IPS-15b (cell line): ENCODE measurements around the gene LRRN1.
A peak's percentile ranks its signal among the peaks of the same experiment; 100 is the strongest.

ENCODE experiments used
- H3K27me3 ChIP-seq: one replicate; pipeline ENCODE4 v1.6.1; 2013; ENCODE audit warnings: low read length; ENCODE audit not compliant: control insufficient read depth, insufficient read depth
- H3K36me3 ChIP-seq: one replicate; pipeline ENCODE4 v1.6.1; 2013; ENCODE audit warnings: low read length; ENCODE audit not compliant: control insufficient read depth, insufficient read depth
- H3K4me1 ChIP-seq: one replicate; pipeline ENCODE4 v1.6.1; 2013; ENCODE audit warnings: mild to moderate bottlenecking, low read length; ENCODE audit not compliant: control insufficient read depth, insufficient read depth
- H3K4me3 ChIP-seq: one replicate; pipeline ENCODE4 v1.5.1; 2013; ENCODE audit warnings: low read depth, low read length
- H3K9ac ChIP-seq: one replicate; pipeline ENCODE4 v1.6.1; 2013; ENCODE audit warnings: low read depth, mild to moderate bottlenecking, low read length
- H3K9me3 ChIP-seq: one replicate; pipeline ENCODE4 v1.6.1; 2013; ENCODE audit warnings: mild to moderate bottlenecking, low read length; ENCODE audit not compliant: control insufficient read depth, insufficient read depth

Gene LRRN1

GRCh38 chr3:3799173-3800079, at the start of gene LRRN1:
LRRN1 (plus strand) TSS chr3:3799431; CDS start chr3:3844642, 45,211 bp downstream.
- Histone ChIP-seq H3K9me3 (no peaks in the 10 kb centered on the region), H3K36me3 (no peaks in the 10 kb centered on the region), H3K4me3 (peak within 1 kb of the TSS; percentile 77), H3K27me3 (peaks cover 17% of the 10 kb centered on the region), H3K9ac (peak within 1 kb of the TSS; percentile 88), H3K4me1 (peaks cover 14% of the 10 kb centered on the region)

GRCh38 chr3:3753416-3753815, 45.8 kb upstream of the LRRN1 start:
- no peaks in the 10 kb centered on the region for H3K9me3 ChIP-seq
- no peaks in the 10 kb centered on the region for H3K4me1 ChIP-seq
- H3K36me3 ChIP-seq: no peaks in the 10 kb centered on the region
- no peak overlapping the region for H3K9ac ChIP-seq
- no peaks in the 10 kb centered on the region for H3K27me3 ChIP-seq
- H3K4me3 ChIP-seq: no peak overlapping the region

GRCh38 chr3:3765661-3766060, 33.6 kb upstream of the LRRN1 start:
- Histone ChIP-seq H3K9me3 (no peaks in the 10 kb centered on the region), H3K27me3 (no peaks in the 10 kb centered on the region), H3K36me3 (no peaks in the 10 kb centered on the region), H3K9ac (no peak overlapping the region), H3K4me3 (no peak overlapping the region), H3K4me1 (peaks cover 4% of the 10 kb centered on the region)

GRCh38 chr3:3766140-3766539, 33.1 kb upstream of the LRRN1 start:
- H3K4me3 ChIP-seq: no peak overlapping the region
- no peaks in the 10 kb centered on the region for H3K36me3 ChIP-seq
- no peak overlapping the region for H3K9ac ChIP-seq
- H3K4me1 ChIP-seq: peaks cover 4% of the 10 kb centered on the region
- H3K27me3 ChIP-seq: no peaks in the 10 kb centered on the region
- H3K9me3 ChIP-seq: no peaks in the 10 kb centered on the region

- Histone ChIP-seq H3K9ac (no peak overlapping the region), H3K27me3 (no peaks in the 10 kb centered on the region), H3K36me3 (no peaks in the 10 kb centered on the region), H3K4me3 (no peak overlapping the region), H3K9me3 (no peaks in the 10 kb centered on the region), H3K4me1 (no peaks in the 10 kb centered on the region)
These were observed 28.1 kb upstream of the LRRN1 start for GRCh38 chr3:3771094-3771493.

GRCh38 chr3:3771567-3771966, 27.7 kb upstream of the LRRN1 start:
- Histone ChIP-seq H3K36me3 (no peaks in the 10 kb centered on the region), H3K9ac (no peak overlapping the region), H3K9me3 (no peaks in the 10 kb centered on the region), H3K4me3 (no peak overlapping the region), H3K27me3 (no peaks in the 10 kb centered on the region), H3K4me1 (no peaks in the 10 kb centered on the region)

- no peaks in the 10 kb centered on the region for H3K9me3 ChIP-seq
- H3K27me3 ChIP-seq: no peaks in the 10 kb centered on the region
- H3K9ac ChIP-seq: no peak overlapping the region
- no peak overlapping the region for H3K4me3 ChIP-seq
- H3K36me3 ChIP-seq: no peaks in the 10 kb centered on the region
- no peaks in the 10 kb centered on the region for H3K4me1 ChIP-seq
These were observed 26.9 kb upstream of the LRRN1 start for GRCh38 chr3:3772338-3772737.

GRCh38 chr3:3772920-3773319, 26.3 kb upstream of the LRRN1 start:
- Histone ChIP-seq H3K27me3 (no peaks in the 10 kb centered on the region), H3K4me1 (no peaks in the 10 kb centered on the region), H3K4me3 (no peak overlapping the region), H3K9me3 (no peaks in the 10 kb centered on the region), H3K36me3 (no peaks in the 10 kb centered on the region), H3K9ac (no peak overlapping the region)

- Histone ChIP-seq H3K4me1 (no peaks in the 10 kb centered on the region), H3K9ac (no peak overlapping the region), H3K27me3 (no peaks in the 10 kb centered on the region), H3K36me3 (no peaks in the 10 kb centered on the region), H3K4me3 (no peak overlapping the region), H3K9me3 (no peaks in the 10 kb centered on the region)
These were observed 22.6 kb upstream of the LRRN1 start for GRCh38 chr3:3776607-3777006.

- no peaks in the 10 kb centered on the region for H3K36me3 ChIP-seq
- no peaks in the 10 kb centered on the region for H3K9me3 ChIP-seq
- no peaks in the 10 kb centered on the region for H3K27me3 ChIP-seq
- H3K9ac ChIP-seq: no peak overlapping the region
- no peak overlapping the region for H3K4me3 ChIP-seq
- no peaks in the 10 kb centered on the region for H3K4me1 ChIP-seq
These were observed 21.0 kb upstream of the LRRN1 start for GRCh38 chr3:3778216-3778615.

GRCh38 chr3:3778641-3779270, 20.5 kb upstream of the LRRN1 start:
- Histone ChIP-seq H3K9me3 (no peaks in the 10 kb centered on the region), H3K4me1 (no peaks in the 10 kb centered on the region)

GRCh38 chr3:3782457-3782856, 16.8 kb upstream of the LRRN1 start:
- no peaks in the 10 kb centered on the region for H3K27me3 ChIP-seq

More at GRCh38 chr3:3778641-3779270, 20.5 kb upstream of the LRRN1 start:
- H3K9ac ChIP-seq: no peak overlapping the region
- H3K4me3 ChIP-seq: no peak overlapping the region
- no peaks in the 10 kb centered on the region for H3K36me3 ChIP-seq
- H3K27me3 ChIP-seq: no peaks in the 10 kb centered on the region

More at GRCh38 chr3:3782457-3782856, 16.8 kb upstream of the LRRN1 start:
- H3K36me3 ChIP-seq: no peaks in the 10 kb centered on the region
- H3K9ac ChIP-seq: no peak overlapping the region
- no peak overlapping the region for H3K4me3 ChIP-seq
- no peaks in the 10 kb centered on the region for H3K4me1 ChIP-seq
- no peaks in the 10 kb centered on the region for H3K9me3 ChIP-seq
